HEK293T (cell line): ENCODE data around the gene HOXC11.

Experiments
- ELF4 ChIP-seq: fragments of 450-650 bp; IDR thresholded peaks from 2 replicates; pipeline ENCODE4 v1.6.1; 2017; ENCODE audit warnings: antibody characterized with exemption
- SP1 ChIP-seq: fragments of 450-650 bp; IDR thresholded peaks from 2 replicates; pipeline ENCODE4 v1.6.1; 2017
- SUZ12 ChIP-seq: fragments of 450-650 bp; IDR thresholded peaks from 2 replicates; pipeline ENCODE4 v1.6.1; 2016; ENCODE audit warnings: mild to moderate bottlenecking

GRCh38 chr12:53992377-53992889 is 19.5 kb downstream of the HOXC11 start:
- no peak for TF ChIP-seq ELF4
- no peak for TF ChIP-seq SUZ12
- no peak for TF ChIP-seq SP1
